ENCODE results near the gene HACD1.
"Not testable (repeated sequence)": the region's sequence is repeated elsewhere in the genome, so short reads cannot be mapped to it uniquely, and the experiment has no call there.

Gene HACD1

GRCh38 chr10:17643755-17644484 is 26.7 kb upstream of the HACD1 start, which contains the start of gene STAM:
STAM (plus strand) TSS chr10:17644151; CDS start chr10:17644340, 189 bp downstream.
- DNase-seq (ENCODE audit: low read depth in 1 of 2, low spot score in 1 of 2), result peak; percentile 81 to 83

GRCh38 chr10:17643339-17643754 is 26.2 kb upstream of the HACD1 start:
- peak in 1 of 2 donors; percentile 11 for DNase-seq (ENCODE audit: low read depth in 1 of 2, low spot score in 1 of 2)

- no peak for DNase-seq (ENCODE audit: low read depth in 1 of 2, low spot score in 1 of 2)
These were observed 23.2 kb upstream of the HACD1 start for GRCh38 chr10:17640331-17640816.

- no peak for DNase-seq (ENCODE audit: low read depth in 1 of 2, low spot score in 1 of 2)
These were observed 20.7 kb upstream of the HACD1 start for GRCh38 chr10:17637869-17638268.

- DNase-seq (ENCODE audit: low read depth in 1 of 2, low spot score in 1 of 2), result no peak
These were observed 16.2 kb upstream of the HACD1 start for GRCh38 chr10:17633353-17633752.

GRCh38 chr10:17632590-17632989 is 15.4 kb upstream of the HACD1 start:
- DNase-seq (ENCODE audit: low read depth in 1 of 2, low spot score in 1 of 2), result not testable (repeated sequence)

- no peak for DNase-seq (ENCODE audit: low read depth in 1 of 2, low spot score in 1 of 2)
These were observed 9.5 kb upstream of the HACD1 start for GRCh38 chr10:17626656-17627055.

- DNase-seq (ENCODE audit: low read depth in 1 of 2, low spot score in 1 of 2), result no peak
These were observed 7.8 kb upstream of the HACD1 start for GRCh38 chr10:17624996-17625395.

GRCh38 chr10:17622061-17622460 is 4.9 kb upstream of the HACD1 start:
- no peak for DNase-seq (ENCODE audit: low read depth in 1 of 2, low spot score in 1 of 2)

GRCh38 chr10:17616403-17617030 is 657 bp downstream of the HACD1 start:
- DNase-seq (ENCODE audit: low read depth in 1 of 2, low spot score in 1 of 2), result peak in 1 of 2 donors; percentile 1

GRCh38 chr10:17609523-17610079 is 7.6 kb downstream of the HACD1 start:
- DNase-seq (ENCODE audit: low read depth in 1 of 2, low spot score in 1 of 2), result no peak

GRCh38 chr10:17607603-17608332 is 9.4 kb downstream of the HACD1 start:
- DNase-seq (ENCODE audit: low read depth in 1 of 2, low spot score in 1 of 2), result no peak

GRCh38 chr10:17607060-17607459 is 10.1 kb downstream of the HACD1 start:
- no peak for DNase-seq (ENCODE audit: low read depth in 1 of 2, low spot score in 1 of 2)

- no peak for DNase-seq (ENCODE audit: low read depth in 1 of 2, low spot score in 1 of 2)
These were observed 10.6 kb downstream of the HACD1 start for GRCh38 chr10:17606547-17607040.

- DNase-seq (ENCODE audit: low read depth in 1 of 2, low spot score in 1 of 2), result no peak
These were observed 11.2 kb downstream of the HACD1 start for GRCh38 chr10:17605936-17606335.

- DNase-seq (ENCODE audit: low read depth in 1 of 2, low spot score in 1 of 2), result no peak
These were observed 18.1 kb downstream of the HACD1 start for GRCh38 chr10:17599089-17599488.

- DNase-seq (ENCODE audit: low read depth in 1 of 2, low spot score in 1 of 2), result no peak
These were observed 19.8 kb downstream of the HACD1 start for GRCh38 chr10:17597386-17597785.

GRCh38 chr10:17590969-17591645 is 26.1 kb downstream of the HACD1 start:
- DNase-seq (ENCODE audit: low read depth in 1 of 2, low spot score in 1 of 2), result no peak

GRCh38 chr10:17589316-17589715 is 27.9 kb downstream of the HACD1 start:
- not testable (repeated sequence) for DNase-seq (ENCODE audit: low read depth in 1 of 2, low spot score in 1 of 2)

- no peak for DNase-seq (ENCODE audit: low read depth in 1 of 2, low spot score in 1 of 2)
These were observed 28.8 kb downstream of the HACD1 start for GRCh38 chr10:17588420-17588819.

- not testable (repeated sequence) for DNase-seq (ENCODE audit: low read depth in 1 of 2, low spot score in 1 of 2)
These were observed 29.9 kb downstream of the HACD1 start for GRCh38 chr10:17587321-17587720.
